ENCODE measurements around the gene HOXC11.

Gene HOXC11

GRCh38 chr12:53955776-53956250, 17.1 kb upstream of the HOXC11 start:
- no peak for TF ChIP-seq CTCF (conservative IDR thresholded peaks at IDR 0.05; ENCODE audit: low read depth, low read length)
- H3K4me3 ChIP-seq (ENCODE audit: low read length) = no peak overlapping the region
- DNase-seq (ENCODE audit: low read depth) = no peak

DNA sequence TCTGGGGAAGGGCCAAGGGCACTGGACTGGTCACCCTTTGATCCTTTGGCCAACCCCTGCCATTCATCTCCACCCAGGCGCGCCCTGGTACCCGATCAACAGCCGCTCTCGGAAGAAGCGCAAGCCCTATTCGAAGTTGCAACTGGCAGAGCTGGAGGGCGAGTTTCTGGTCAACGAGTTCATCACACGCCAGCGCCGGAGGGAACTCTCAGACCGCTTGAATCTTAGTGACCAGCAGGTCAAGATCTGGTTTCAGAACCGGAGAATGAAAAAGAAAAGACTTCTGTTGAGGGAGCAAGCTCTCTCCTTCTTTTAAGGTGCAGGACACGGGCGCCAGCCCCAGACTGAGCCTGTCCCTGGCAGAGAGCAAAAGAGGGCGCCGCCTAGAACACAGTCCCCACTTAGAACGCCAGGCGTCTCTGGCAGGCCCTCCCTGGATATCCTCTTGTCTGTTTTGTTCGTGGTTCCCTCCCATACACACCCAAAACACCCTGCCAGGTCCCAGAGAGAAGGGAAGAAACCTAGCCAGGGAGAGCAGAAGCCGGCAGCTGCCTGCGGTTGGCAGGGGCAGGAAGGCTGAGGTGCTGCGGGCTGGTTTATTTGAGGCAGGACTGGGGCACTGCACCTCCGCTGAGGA, 16.6 kb upstream of the HOXC11 start:
- H3K4me3 ChIP-seq (ENCODE audit: low read length) = no peak overlapping the region
- no peak for DNase-seq (ENCODE audit: low read depth)
- no peak for TF ChIP-seq CTCF (conservative IDR thresholded peaks at IDR 0.05; ENCODE audit: low read depth, low read length)

- H3K4me3 ChIP-seq (ENCODE audit: low read length) = no peak overlapping the region
- no peak for DNase-seq (ENCODE audit: low read depth)
- no peak for TF ChIP-seq CTCF (conservative IDR thresholded peaks at IDR 0.05; ENCODE audit: low read depth, low read length)
These were observed 15.9 kb upstream of the HOXC11 start for GRCh38 chr12:53956914-53957536.

- TF ChIP-seq CTCF (conservative IDR thresholded peaks at IDR 0.05; ENCODE audit: low read depth, low read length) = no peak
- no peak overlapping the region for H3K4me3 ChIP-seq (ENCODE audit: low read length)
- DNase-seq (ENCODE audit: low read depth) = no peak
These were observed 14.8 kb upstream of the HOXC11 start for GRCh38 chr12:53958128-53958527.

DNA sequence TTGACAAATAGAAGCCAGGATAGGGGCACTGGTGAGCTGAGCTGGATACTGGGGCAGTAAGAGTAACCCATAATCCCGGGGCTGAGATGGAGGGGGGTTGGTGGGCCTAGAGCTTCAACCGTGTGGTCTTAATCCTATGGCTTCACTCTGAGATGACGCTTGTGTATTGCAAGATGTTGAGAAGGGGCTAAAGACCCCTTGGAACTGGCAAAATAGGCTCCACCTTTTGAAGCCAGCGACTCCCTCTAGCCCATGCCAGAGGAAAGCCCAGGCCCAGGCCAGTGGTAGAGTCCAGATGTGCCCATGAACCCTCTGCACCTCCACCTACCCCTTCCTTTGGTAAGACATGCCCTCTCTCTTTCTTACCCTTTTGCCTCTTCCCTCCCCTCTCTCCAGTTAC, 13.6 kb upstream of the HOXC11 start:
- no peak overlapping the region for H3K4me3 ChIP-seq (ENCODE audit: low read length)
- TF ChIP-seq CTCF (conservative IDR thresholded peaks at IDR 0.05; ENCODE audit: low read depth, low read length) = no peak

DNA sequence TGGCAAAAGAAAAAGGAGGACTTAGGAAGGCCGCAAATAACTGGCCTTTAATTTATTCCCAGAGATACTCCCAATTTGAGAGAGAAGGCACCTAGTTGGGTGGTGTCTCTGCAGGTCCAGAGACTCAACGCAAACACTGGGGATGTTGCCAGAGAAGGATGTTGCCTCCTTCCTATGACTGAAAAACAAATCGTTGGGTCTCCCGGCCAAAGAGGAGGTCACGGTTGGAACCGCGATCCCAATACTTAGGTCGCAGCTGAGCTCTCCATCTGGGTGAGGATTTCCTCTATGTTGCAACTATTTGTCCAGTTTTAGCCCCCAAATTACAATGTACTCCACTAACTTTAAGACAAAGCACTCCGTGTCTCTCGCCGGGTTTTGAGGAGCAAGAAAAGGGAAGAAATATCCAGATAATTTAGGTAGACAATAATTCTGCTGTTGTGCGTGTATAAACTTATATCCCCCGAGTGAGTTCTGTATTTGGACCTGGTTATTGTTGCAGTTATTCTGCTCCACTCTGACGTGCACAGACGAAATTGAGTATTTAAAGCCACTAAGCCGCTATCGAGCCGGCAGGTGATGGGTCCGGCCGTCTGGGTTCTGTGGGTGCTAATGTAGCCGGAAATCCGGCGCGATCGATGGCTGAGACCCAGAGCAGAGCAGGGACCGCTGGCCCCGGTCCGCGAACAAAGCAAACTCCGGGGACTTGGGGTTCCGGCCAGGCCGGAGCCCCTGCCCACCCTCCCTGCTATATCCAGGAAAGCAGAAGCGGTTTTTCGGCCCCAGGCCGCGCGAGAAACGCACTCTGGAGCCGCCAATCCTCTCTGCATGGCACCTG, 12.5 kb upstream of the HOXC11 start:
- no peak for TF ChIP-seq CTCF (conservative IDR thresholded peaks at IDR 0.05; ENCODE audit: low read depth, low read length)
- no peak overlapping the region for H3K4me3 ChIP-seq (ENCODE audit: low read length)
- no peak for DNase-seq (ENCODE audit: low read depth)

More for the DNA sequence above, 13.6 kb upstream of the HOXC11 start:
- DNase-seq (ENCODE audit: low read depth) = no peak

All from retinal pigment epithelial cell (primary cell).